SK-N-SH (cell line): Measurements from ENCODE around the gene PADI2. TPM values are rescaled to one million over a fixed set of nuclear protein-coding genes. Genes with fewer than 3 reads are reported as not detected.

ENCODE experiments used
- CTCF ChIP-seq: fragments of 200-600 bp; sonication (generic); IDR thresholded peaks from 2 replicates; pipeline ENCODE4 v1.6.1; 2017; ENCODE audit warnings: antibody characterized with exemption, mild to moderate bottlenecking, moderate library complexity
- EZH2phosphoT487 ChIP-seq: fragments of 200-600 bp; sonication (generic); IDR thresholded peaks from 2 replicates; pipeline ENCODE4 v1.6.1; 2017; ENCODE audit warnings: low read depth, mixed run types, mild to moderate bottlenecking, antibody characterized with exemption, moderate library complexity, borderline replicate concordance
- FOXM1 ChIP-seq: IDR thresholded peaks from 2 replicates; pipeline ENCODE4 v1.4.0; 2012; ENCODE audit warnings: low read depth, mild to moderate bottlenecking
- GABPA ChIP-seq: IDR thresholded peaks from 2 replicates; pipeline ENCODE4 v1.4.0; 2012; ENCODE audit warnings: low read depth, mild to moderate bottlenecking
- GATA2 ChIP-seq: sonication (generic); formaldehyde crosslinking; IDR thresholded peaks from 2 replicates; pipeline ENCODE4 v1.5.0; 2020; ENCODE audit warnings: mild to moderate bottlenecking, missing genetic modification reagents
- IRF3 ChIP-seq: fragments of 150-350 bp; IDR thresholded peaks from 2 replicates; pipeline ENCODE4 v1.6.1; 2016; ENCODE audit warnings: mild to moderate bottlenecking, low read depth, low read length
- JUND ChIP-seq: IDR thresholded peaks from 2 replicates; pipeline ENCODE4 v1.4.0; 2012
- MAX ChIP-seq: IDR thresholded peaks from 2 replicates; pipeline ENCODE4 v1.4.0; 2012; ENCODE audit warnings: low read depth
- MEF2A ChIP-seq: IDR thresholded peaks from 2 replicates; pipeline ENCODE4 v1.4.0; 2012; ENCODE audit warnings: low read depth, borderline replicate concordance
- MXI1 ChIP-seq: IDR thresholded peaks from 2 replicates; pipeline ENCODE4 v1.6.1; 2012; ENCODE audit warnings: mild to moderate bottlenecking, low read depth, low read length, improper control_type of control experiment
- NFIC ChIP-seq: IDR thresholded peaks from 2 replicates; pipeline ENCODE4 v1.4.0; 2012; ENCODE audit warnings: borderline replicate concordance
- NRF1 ChIP-seq: IDR thresholded peaks from 2 replicates; pipeline ENCODE4 v1.6.1; 2012; ENCODE audit warnings: low read depth, mild to moderate bottlenecking, low read length
- PBX3 ChIP-seq: IDR thresholded peaks from 2 replicates; pipeline ENCODE4; 2012
- RAD21 ChIP-seq: IDR thresholded peaks from 2 replicates; pipeline ENCODE4 v1.6.1; 2012; ENCODE audit warnings: mild to moderate bottlenecking, low read length
- REST ChIP-seq: IDR thresholded peaks from 2 replicates; pipeline ENCODE4 v1.6.1; 2012; ENCODE audit warnings: mild to moderate bottlenecking, low read depth, low read length, moderate library complexity
- RFX5 ChIP-seq: IDR thresholded peaks from 2 replicates; pipeline ENCODE4 v1.6.1; 2012; ENCODE audit warnings: mild to moderate bottlenecking, improper control_type of control experiment, low read length
- RXRA ChIP-seq: IDR thresholded peaks from 2 replicates; pipeline ENCODE4 v1.4.0; 2012; ENCODE audit warnings: low read depth, mild to moderate bottlenecking, borderline replicate concordance
- SMC3 ChIP-seq: IDR thresholded peaks from 2 replicates; pipeline ENCODE4 v1.6.1; 2012; ENCODE audit warnings: low read depth, low read length, improper control_type of control experiment
- TAF1 ChIP-seq: IDR thresholded peaks from 2 replicates; pipeline ENCODE4 v1.6.1; 2012; ENCODE audit warnings: low read depth, mild to moderate bottlenecking, low read length, moderate library complexity, borderline replicate concordance
- TCF12 ChIP-seq: IDR thresholded peaks from 2 replicates; pipeline ENCODE4 v1.4.0; 2012
- TEAD4 ChIP-seq: IDR thresholded peaks from 2 replicates; pipeline ENCODE4 v1.4.0; 2012; ENCODE audit warnings: mild to moderate bottlenecking, borderline replicate concordance; ENCODE audit not compliant: insufficient read depth
- USF1 ChIP-seq: IDR thresholded peaks from 2 replicates; pipeline ENCODE4 v1.4.0; 2012; ENCODE audit warnings: low read depth, borderline replicate concordance
- polyA plus RNA-seq, 3 experiments: library from polyadenylated mRNA; depleted of rRNA; stranded (reverse); fragments of >200 nt; gene quantifications; 2 replicates each; pipeline ENCODE4 v1.2.3, GENCODE V29; 2012

PADI2 gene
- polyA plus RNA-seq, 1 of the 3 experiments (the other 2 are of a cell fraction): 0.58 TPM

- TF ChIP-seq REST (no peak), MEF2A (peak; percentile 48; the same call in 1 of the 2 replicates), RXRA (peak; percentile 94), NRF1 (no peak), TCF12 (peak; percentile 99), JUND (peak; percentile 97), CTCF (no peak), FOXM1 (peak; percentile 90), TEAD4 (peak; percentile 98), PBX3 (peak; percentile 94), TAF1 (no peak), RFX5 (peak; percentile 52; the same call in 1 of the 2 replicates), IRF3 (no peak), GATA2 (CRISPR knock-in tag) (no peak), MXI1 (no peak), NFIC (peak; percentile 93), RAD21 (no peak), GABPA (no peak), EZH2phosphoT487 (no peak), USF1 (no peak), MAX (0 out of 2 replicates have a peak, but pooled peaks have one; percentile 55), SMC3 (no peak)
These were observed 9.1 kb upstream of the PADI2 start (continued) for GRCh38 chr1:17128361-17128760.
